DND-41 (cell line): ENCODE data around the gene MYBBP1A.

ENCODE experiments used
- ATAC-seq: fragments of 200-7000 bp; cut with Tn5 transposase; 3 replicates; pipeline ENCODE4 v1.9.1; 2021; ENCODE audit warnings: low read depth; ENCODE audit not compliant: insufficient read depth
- DNase-seq: peaks from one replicate; pipeline ENCODE4 v3.0.0-alpha.2; 2020
- H2AFZ ChIP-seq: 2 replicates; pipeline ENCODE4 v1.6.0; 2012; ENCODE audit warnings: low read depth, low read length
- H3K27ac ChIP-seq: 2 replicates; pipeline ENCODE4 v1.5.1; 2012; ENCODE audit warnings: low read length, inconsistent platforms
- H3K27me3 ChIP-seq: fragments of 200-600 bp; sonication (generic); 2 replicates; pipeline ENCODE4 v1.6.0; 2012; ENCODE audit warnings: low read length, mild to moderate bottlenecking, inconsistent platforms; ENCODE audit not compliant: insufficient read depth, poor library complexity
- H3K36me3 ChIP-seq: 2 replicates; pipeline ENCODE4 v1.5.1; 2012; ENCODE audit warnings: low read length, inconsistent platforms; ENCODE audit not compliant: insufficient read depth
- H3K4me1 ChIP-seq: 2 replicates; pipeline ENCODE4 v1.5.1; 2012; ENCODE audit warnings: mild to moderate bottlenecking, low read length; ENCODE audit not compliant: insufficient read depth
- H3K4me2 ChIP-seq: 2 replicates; pipeline ENCODE4 v1.6.0; 2012; ENCODE audit warnings: mild to moderate bottlenecking, moderate library complexity, low read length, inconsistent platforms; ENCODE audit not compliant: insufficient read depth
- H3K4me3 ChIP-seq, 2 experiments: fragments of 200-600 bp in 1 of 2; shearing (Covaris generic) in 1 of 2; 2 replicates each; pipeline ENCODE4 v1.5.1; 2012 to 2016; ENCODE audit warnings: inconsistent platforms in 2 of 2, low read length in 2 of 2, mild to moderate bottlenecking in 2 of 2, low read depth in 1 of 2, moderate library complexity in 1 of 2
- H3K79me2 ChIP-seq: 2 replicates; pipeline ENCODE4 v1.6.0; 2012; ENCODE audit warnings: low read length, inconsistent platforms; ENCODE audit not compliant: insufficient read depth
- H3K9ac ChIP-seq: 2 replicates; pipeline ENCODE4 v1.6.0; 2012; ENCODE audit warnings: low read depth, mild to moderate bottlenecking, inconsistent platforms, low read length, moderate library complexity
- H3K9me3 ChIP-seq: 2 replicates; pipeline ENCODE4 v1.5.1; 2012; ENCODE audit warnings: low read length, moderate library complexity, mild to moderate bottlenecking, inconsistent platforms; ENCODE audit not compliant: insufficient read depth, severe bottlenecking
- H4K20me1 ChIP-seq: 2 replicates; pipeline ENCODE4 v1.6.0; 2012; ENCODE audit warnings: low read length; ENCODE audit not compliant: insufficient read depth
- CTCF ChIP-seq: IDR thresholded peaks from 2 replicates; pipeline ENCODE4 v1.5.1; 2012; ENCODE audit warnings: borderline replicate concordance, low read length, moderate library complexity, mild to moderate bottlenecking; ENCODE audit not compliant: poor library complexity, severe bottlenecking; ENCODE audit errors: extremely low read depth
- EZH2 ChIP-seq: IDR thresholded peaks from 3 replicates; pipeline ENCODE4 v1.6.1; 2012; ENCODE audit warnings: borderline replicate concordance, low read depth, mild to moderate bottlenecking, moderate library complexity, low read length, inconsistent platforms; ENCODE audit not compliant: severe bottlenecking

MYBBP1A gene

GRCh38 chr17:4514779-4515178 is 40.4 kb downstream of the MYBBP1A start:
- Histone ChIP-seq H3K27me3 (no peaks in the 10 kb centered on the region), H4K20me1 (peaks cover 3% of the 10 kb centered on the region; the same call in 1 of the 2 replicates), H3K9me3 (no peaks in the 10 kb centered on the region), H3K4me1 (no peaks in the 10 kb centered on the region), H3K27ac (no peak overlapping the region), H3K4me3 (no peak overlapping the region), H3K4me2 (no peak overlapping the region), H3K36me3 (no peaks in the 10 kb centered on the region), H2AFZ (no peak overlapping the region), H3K79me2 (no peaks in the 10 kb centered on the region), H3K9ac (no peak overlapping the region)
- TF ChIP-seq EZH2 (no peak), CTCF (no peak)
- no peak for DNase-seq
- no peak for ATAC-seq

- ATAC-seq (no peak), DNase-seq (no peak)
- no peak overlapping the region for H3K4me3 ChIP-seq
- no peaks in the 10 kb centered on the region for H3K36me3 ChIP-seq
- H3K4me1 ChIP-seq, result no peaks in the 10 kb centered on the region
- H2AFZ ChIP-seq, result no peak overlapping the region
- no peaks in the 10 kb centered on the region for H3K27me3 ChIP-seq
- H4K20me1 ChIP-seq, result 0 out of 2 replicates have a peak, but pooled peaks cover 3% of the 10 kb centered on the region
- no peaks in the 10 kb centered on the region for H3K9me3 ChIP-seq
- H3K79me2 ChIP-seq, result no peaks in the 10 kb centered on the region
- H3K27ac ChIP-seq, result no peak overlapping the region
- no peak overlapping the region for H3K4me2 ChIP-seq
- no peak for TF ChIP-seq EZH2
- no peak for TF ChIP-seq CTCF
- no peak overlapping the region for H3K9ac ChIP-seq
Measured at GRCh38 chr17:4514206-4514605, 41.0 kb downstream of the MYBBP1A start.

GRCh38 chr17:4513113-4514032 is 41.8 kb downstream of the MYBBP1A start:
- Histone ChIP-seq H4K20me1 (0 out of 2 replicates have a peak, but pooled peaks cover 3% of the 10 kb centered on the region), H3K4me1 (no peaks in the 10 kb centered on the region), H3K4me2 (no peak overlapping the region), H3K36me3 (no peaks in the 10 kb centered on the region), H3K9me3 (no peaks in the 10 kb centered on the region), H3K27ac (no peak overlapping the region), H3K27me3 (no peaks in the 10 kb centered on the region), H3K79me2 (no peaks in the 10 kb centered on the region), H2AFZ (no peak overlapping the region), H3K4me3 (no peak overlapping the region), H3K9ac (no peak overlapping the region)
- DNase-seq (no peak), ATAC-seq (no peak)
- TF ChIP-seq CTCF (no peak), EZH2 (no peak)
